IMR-90 (cell line): ENCODE results near the gene RGPD5.
"Not testable (repeated sequence)": the region's sequence is repeated elsewhere in the genome, so short reads cannot be mapped to it uniquely, and the experiment has no call there.

Source experiments
- CEBPB ChIP-seq: IDR thresholded peaks from 2 replicates; pipeline ENCODE4 v1.6.1; 2012; ENCODE audit warnings: low read depth, low read length, improper control_type of control experiment
- CHD1 ChIP-seq: IDR thresholded peaks from 2 replicates; pipeline ENCODE4 v1.6.1; 2012; ENCODE audit warnings: low read depth, low read length, improper control_type of control experiment
- CTCF ChIP-seq: conservative IDR thresholded peaks from 2 replicates; pipeline ENCODE4 v1.5.1; 2012; ENCODE audit warnings: mild to moderate bottlenecking, low read depth, low read length, improper control_type of control experiment
- POLR2A ChIP-seq: IDR thresholded peaks from 2 replicates; pipeline ENCODE4 v1.6.1; 2012; ENCODE audit warnings: mild to moderate bottlenecking, low read depth, low read length

- not testable (repeated sequence) for TF ChIP-seq CTCF, POLR2A, CEBPB, CHD1
Observed at GRCh38 chr2:109766074-109766473, 28.0 kb upstream of the RGPD5 start.
